Fibroblast of peridontal ligament (primary cell): ENCODE results near the gene WWTR1.

Experiments
- DNase-seq: peaks from one replicate; pipeline ENCODE4 v3.0.0-alpha.2; 2010; ENCODE audit errors: extremely low read depth

The WWTR1 gene

DNA sequence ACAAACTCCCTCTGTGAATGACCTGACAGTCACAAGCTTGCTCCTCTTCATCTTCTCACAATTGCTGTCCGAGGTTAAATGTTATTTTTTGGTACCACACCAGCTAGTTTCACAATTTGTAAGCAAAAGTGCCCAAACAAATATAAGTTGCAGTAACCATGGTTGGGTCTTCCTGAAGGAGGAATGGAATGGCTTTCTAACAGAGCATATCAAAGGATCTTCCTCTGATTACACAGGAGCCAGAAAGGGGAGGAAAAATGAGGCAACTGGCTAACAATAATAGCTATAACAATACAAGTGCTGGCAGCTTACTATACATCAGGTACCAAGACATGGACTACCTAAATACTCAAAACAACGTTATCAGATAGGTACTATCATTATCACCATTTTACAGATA, 90.4 kb downstream of the WWTR1 start:
- no peak for DNase-seq

- peak; percentile 84 for DNase-seq
Measured at GRCh38 chr3:149566292-149566975, 91.4 kb downstream of the WWTR1 start.

- DNase-seq: peak; percentile 82
Measured at GRCh38 chr3:149564079-149564478, 93.7 kb downstream of the WWTR1 start.

GRCh38 chr3:149563114-149563513, 94.7 kb downstream of the WWTR1 start:
- DNase-seq: no peak

DNA sequence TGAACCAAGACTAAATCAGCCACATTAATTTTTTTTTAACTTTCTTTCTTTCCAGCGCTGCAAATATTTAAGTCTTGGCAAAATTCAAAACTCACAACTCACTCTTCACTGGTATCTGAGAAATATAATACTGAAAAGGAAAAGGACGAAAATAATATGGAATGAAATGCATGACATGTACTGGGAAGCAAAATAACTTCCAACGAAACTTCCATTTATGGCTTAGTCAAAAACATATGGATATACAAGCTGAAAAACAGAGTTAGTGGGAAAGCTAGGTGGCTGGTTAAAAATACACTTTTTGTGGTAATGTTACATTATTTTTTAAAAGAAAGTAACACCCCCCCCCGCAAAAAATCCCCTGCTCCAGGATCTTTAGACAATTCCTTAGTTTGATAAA, 97.2 kb downstream of the WWTR1 start:
- DNase-seq: no peak

GRCh38 chr3:149560001-149560400, 97.8 kb downstream of the WWTR1 start:
- DNase-seq: peak; percentile 47

GRCh38 chr3:149559525-149559924, 98.3 kb downstream of the WWTR1 start:
- DNase-seq: no peak

- DNase-seq: peak; percentile 78
Measured at GRCh38 chr3:149555927-149556326, 101.9 kb downstream of the WWTR1 start.

- DNase-seq: peak; percentile 60
Measured at GRCh38 chr3:149554826-149555225, 103.0 kb downstream of the WWTR1 start.

- DNase-seq: peak; percentile 91
Measured at GRCh38 chr3:149553781-149554451, 103.9 kb downstream of the WWTR1 start.

GRCh38 chr3:149552700-149553099, 105.1 kb downstream of the WWTR1 start:
- DNase-seq: no peak

GRCh38 chr3:149551500-149551899, 106.3 kb downstream of the WWTR1 start:
- no peak for DNase-seq

DNA sequence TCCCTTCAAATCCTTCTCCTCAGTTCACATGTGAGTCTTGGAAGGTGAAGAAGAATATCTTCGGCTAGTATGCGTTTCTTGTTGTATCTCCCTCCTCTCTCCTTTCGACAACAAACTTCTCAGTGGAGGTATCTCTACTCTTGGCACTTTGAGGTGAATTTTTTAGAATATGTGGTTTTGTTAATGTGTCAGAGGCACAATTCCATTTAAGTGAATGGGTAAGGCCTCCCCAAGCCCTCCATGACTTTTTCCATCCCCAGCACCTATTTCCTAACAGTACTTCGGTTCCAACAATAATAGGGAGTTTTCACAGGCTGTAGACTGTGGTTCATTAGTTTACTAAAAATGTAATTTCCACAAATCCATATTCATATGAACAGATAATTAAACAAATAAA, 109.2 kb downstream of the WWTR1 start:
- DNase-seq: no peak

DNA sequence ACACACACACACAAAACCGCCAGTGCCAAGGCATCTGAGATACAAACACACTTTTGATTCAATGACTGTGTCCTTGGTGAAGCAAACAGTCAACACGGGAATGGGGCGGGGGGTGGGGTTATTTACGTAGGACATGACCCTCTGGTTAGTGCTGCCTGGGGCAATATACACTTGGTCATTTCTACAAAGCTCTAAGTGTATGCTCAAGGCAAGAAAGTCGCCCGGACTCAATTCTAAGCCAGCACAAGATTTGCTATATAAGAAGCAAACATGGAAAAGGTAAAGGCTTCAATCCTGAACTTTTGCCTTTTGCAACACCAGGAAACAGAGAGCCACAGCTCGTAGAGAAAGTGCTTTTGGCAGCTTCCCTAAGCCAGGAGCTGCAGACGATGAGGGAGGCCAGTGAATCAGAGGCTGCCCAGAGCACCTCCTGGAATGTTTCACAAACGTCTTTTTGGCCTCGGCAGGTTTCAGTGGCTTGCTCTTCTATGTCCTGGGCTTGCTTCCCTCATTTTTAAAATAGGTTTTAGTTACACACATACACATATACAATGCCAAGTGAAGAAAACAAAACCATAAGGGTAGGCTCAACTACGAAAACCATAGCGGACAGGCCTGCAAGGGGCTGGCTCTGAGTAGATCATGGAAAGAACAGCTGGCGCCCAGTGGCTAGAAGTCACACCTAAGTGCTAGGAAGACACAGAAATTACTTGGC, 109.7 kb downstream of the WWTR1 start:
- DNase-seq: peak; percentile 77

DNA sequence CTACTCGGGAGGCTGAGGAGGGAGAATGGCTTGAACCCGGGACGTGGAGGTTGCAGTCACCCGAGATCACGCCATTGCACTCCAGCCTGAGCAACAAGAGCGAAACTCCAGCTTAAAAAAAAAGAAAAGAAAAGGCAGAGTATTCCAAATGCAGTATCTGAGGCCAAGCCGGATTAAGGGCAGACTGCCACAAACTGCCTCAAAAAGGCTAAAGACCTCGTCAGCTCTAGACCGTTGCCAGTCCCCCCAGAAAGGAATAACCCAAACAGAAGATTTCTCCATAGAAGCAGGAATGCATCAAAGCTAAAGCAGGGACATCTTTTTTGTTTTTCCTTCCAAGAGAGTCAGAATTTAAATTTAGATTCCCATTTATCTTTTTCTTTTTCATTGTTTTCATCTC, 110.4 kb downstream of the WWTR1 start:
- DNase-seq: peak; percentile 93

DNA sequence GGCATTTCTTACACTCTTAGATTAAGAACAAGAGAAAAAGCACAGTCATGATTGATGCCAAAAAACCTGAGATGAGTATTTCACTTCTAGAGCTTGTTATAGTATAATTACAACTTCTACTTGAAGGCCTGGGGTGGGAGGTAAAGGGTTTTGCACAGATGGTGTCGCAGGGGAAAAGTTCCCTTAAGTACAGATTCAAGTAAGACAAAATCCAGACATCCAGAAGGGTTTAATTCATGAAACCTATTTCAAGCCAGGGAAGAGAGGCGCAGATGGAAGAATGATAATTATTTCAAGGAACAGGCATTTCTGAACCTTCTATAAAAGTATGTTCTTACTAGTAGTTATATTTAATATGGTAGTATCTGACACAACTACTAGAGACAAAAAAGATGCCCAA, 112.8 kb downstream of the WWTR1 start:
- DNase-seq: no peak

DNA sequence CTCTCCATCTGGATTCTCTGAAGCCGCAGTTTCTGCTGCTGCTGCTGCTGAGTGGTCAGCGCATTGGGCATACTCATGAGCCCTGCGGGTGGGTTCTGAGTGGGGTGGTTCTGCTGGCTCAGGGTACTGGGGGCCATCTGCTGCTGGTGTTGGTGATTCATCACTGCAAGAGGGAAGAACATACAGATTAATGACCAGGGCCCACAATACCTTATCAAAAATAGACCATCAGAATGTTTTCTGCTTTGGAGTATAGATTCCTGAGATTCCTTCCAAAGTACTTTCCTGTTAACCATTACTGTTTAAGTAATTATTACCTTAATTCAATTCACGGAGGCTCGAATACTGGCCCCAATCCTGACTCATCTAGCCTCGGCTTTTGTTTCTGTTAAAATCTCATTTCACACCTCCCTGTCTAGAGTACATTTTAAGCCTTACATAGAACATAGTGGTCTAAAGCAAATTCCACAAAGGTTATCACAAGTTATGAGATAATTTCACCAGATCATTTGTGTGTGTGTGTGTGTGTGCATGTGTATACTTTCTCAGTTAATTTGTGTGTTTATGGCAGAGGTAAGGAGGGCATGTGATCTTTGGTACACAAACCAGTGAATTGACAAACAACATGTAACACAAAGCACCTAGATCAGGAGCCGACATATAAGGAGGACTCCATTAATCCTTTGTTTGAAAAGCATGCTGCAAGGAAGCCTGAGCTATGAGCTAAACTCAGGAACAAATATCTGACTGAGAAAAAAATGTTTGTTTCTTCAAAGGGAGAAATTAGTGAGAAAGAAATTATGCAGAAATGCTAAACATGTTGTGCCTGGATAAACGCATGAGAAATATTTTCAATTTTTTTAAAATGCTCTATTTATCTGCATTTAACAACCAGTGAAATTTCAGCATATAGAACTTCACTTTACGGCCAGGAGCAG, 115.2 kb downstream of the WWTR1 start:
- no peak for DNase-seq

DNA sequence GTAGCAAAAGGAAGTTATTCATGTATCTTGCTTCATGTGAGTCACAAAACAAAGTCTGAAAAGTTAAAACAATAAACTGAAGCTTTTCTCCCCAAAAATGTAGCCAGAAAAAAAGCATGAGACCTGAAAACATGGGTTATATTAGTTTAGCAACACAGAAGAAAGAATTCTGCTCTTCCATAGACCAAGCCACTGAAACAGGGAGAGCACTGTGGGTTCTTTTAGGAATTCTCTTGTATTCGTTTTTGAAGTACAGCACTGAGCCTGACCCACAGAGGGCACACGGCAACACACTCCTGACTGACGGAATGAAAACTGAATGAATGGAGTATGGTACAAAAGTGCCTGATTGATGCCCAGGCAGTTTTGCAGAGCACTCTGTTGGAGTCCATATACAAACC, 116.7 kb downstream of the WWTR1 start:
- DNase-seq: peak; percentile 70

DNA sequence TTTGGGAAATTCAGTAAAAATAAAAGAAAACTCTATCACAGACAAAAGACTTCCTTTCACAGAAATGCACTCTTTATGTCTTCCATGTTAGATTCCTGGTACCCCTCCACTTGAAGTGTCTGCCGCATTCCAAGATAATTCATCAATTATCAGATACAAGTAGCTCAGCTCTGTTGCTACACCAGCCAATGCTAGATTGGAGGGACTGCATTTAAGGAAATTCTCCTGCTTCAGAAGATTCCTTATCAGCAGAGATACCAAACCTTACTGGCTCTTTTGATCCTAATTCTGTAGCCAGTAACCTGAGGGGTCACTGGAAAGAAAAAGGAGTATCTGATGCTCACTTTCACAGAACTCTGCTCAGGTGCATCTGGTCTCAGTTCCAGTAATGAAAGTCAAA, 119.5 kb downstream of the WWTR1 start:
- DNase-seq: no peak

- DNase-seq: peak; percentile 30
Measured at GRCh38 chr3:149536429-149536828, 121.4 kb downstream of the WWTR1 start.

DNA sequence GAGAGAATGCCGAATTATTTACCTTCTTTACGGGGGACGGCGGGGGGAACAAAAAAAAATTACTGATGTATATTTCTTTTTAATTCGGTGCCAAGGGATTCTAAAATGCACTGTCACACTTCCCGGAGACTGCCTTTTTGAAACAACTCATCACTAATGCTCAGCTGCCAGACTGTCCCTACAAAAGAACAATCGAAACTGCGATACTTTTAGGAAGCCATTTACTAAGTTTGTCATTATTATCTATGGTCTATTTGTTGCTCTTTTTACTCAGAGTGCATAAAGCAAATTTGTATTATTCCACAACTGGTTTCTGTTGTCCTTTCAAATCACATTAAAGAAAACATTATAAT, 122.5 kb downstream of the WWTR1 start:
- DNase-seq: no peak
